Kidney (tissue), 14 donors: ENCODE results near the gene CHL1. TPM values are rescaled to one million over a fixed set of nuclear protein-coding genes. Genes with fewer than 3 reads are reported as not detected.
A peak's percentile ranks its signal among the peaks of the same experiment; 100 is the strongest.

ENCODE experiments used
- DNase-seq, 5 donors: peaks; one replicate each; pipeline ENCODE4 v3.0.0-alpha.2; 2013 to 2020
- FAIRE-seq: peaks from 2 replicates; lab custom pipeline; 2012; peaks lifted over from hg19 to GRCh38; lab: Jason Lieb, UNC
- H3K27ac ChIP-seq, 2 donors: one replicate each; pipeline ENCODE4 v1.7.0; 2013; ENCODE audit warnings: low read depth in 2 of 2, low read length in 2 of 2, inconsistent platforms in 1 of 2
- H3K27me3 ChIP-seq: one replicate; pipeline ENCODE4 v1.7.1; 2013; ENCODE audit warnings: low read length, inconsistent platforms; ENCODE audit not compliant: control insufficient read depth, insufficient read depth
- H3K36me3 ChIP-seq, 3 donors: one replicate each; pipeline versions ENCODE4 v1.7.0 to v1.7.1; 2013; ENCODE audit warnings: low read length in 3 of 3, control low read depth in 1 of 3, inconsistent platforms in 1 of 3; ENCODE audit not compliant: insufficient read depth in 3 of 3, control insufficient read depth in 2 of 3
- H3K4me1 ChIP-seq, 3 donors: one replicate each; pipeline versions ENCODE4 v1.7.0 to v1.7.1; 2013; ENCODE audit warnings: low read length in 3 of 3, inconsistent platforms in 1 of 3, low read depth in 1 of 3; ENCODE audit not compliant: control insufficient read depth in 2 of 3, insufficient read depth in 2 of 3
- H3K4me3 ChIP-seq, 3 donors: one replicate each; pipeline versions ENCODE4 v1.7.0 to v1.8.1; 2013; ENCODE audit warnings: low read length in 3 of 3, control low read depth in 1 of 3, inconsistent platforms in 1 of 3
- H3K9ac ChIP-seq, 3 donors: one replicate each; pipeline versions ENCODE4 v1.7.0 to v1.7.1; 2013; ENCODE audit warnings: low read length in 3 of 3, control low read depth in 1 of 3, inconsistent platforms in 1 of 3
- H3K9me3 ChIP-seq, 3 donors: one replicate each; pipeline versions ENCODE4 v1.7.0 to v1.7.1; 2013; ENCODE audit warnings: low read length in 3 of 3, control low read depth in 1 of 3, inconsistent platforms in 1 of 3; ENCODE audit not compliant: control insufficient read depth in 2 of 3, insufficient read depth in 1 of 3
- CTCF ChIP-seq: IDR thresholded peaks from 3 replicates; pipeline ENCODE4 v1.5.1; 2012; ENCODE audit warnings: mild to moderate bottlenecking, moderate library complexity, borderline replicate concordance; ENCODE audit not compliant: insufficient read depth; ENCODE audit errors: extremely low read depth
- intact Hi-C: fragments of 100-400 bp; cut with DNase I; formaldehyde crosslinking; loops from one replicate; pipeline ENCODE4 v1.11.1; 2022
- polyA plus RNA-seq: library from polyadenylated mRNA; stranded (reverse); fragments of 350-450 nt; fragmentation: Illumina TruSeq; extraction: RNeasy Lipid Tissue Mini Kit (QIAGEN cat#74804); gene quantifications from one replicate; pipeline ENCODE4 v1.2.3, GENCODE V29; 2014; ENCODE audit warnings: low read depth, low replicate concordance; ENCODE audit not compliant: insufficient read depth
- total RNA-seq: library from RNA; stranded (reverse); fragmentation: NEBNext Ultra II Directional; extraction: Animal tissue kit (Norgen Biotek cat#: 25700); gene quantifications from one replicate; pipeline ENCODE4 v1.2.1, GENCODE V29; 2021
- donor health status: control.
- donor health status: control.
- donor health status: control.
- donor health status: control.
- donor health status: control.
- donor health status: DM: yes; HTN: yes; CAD: no.
- donor health status: Normal renal cell carcinoma (clear cell type).

CHL1 gene
- total and polyA plus RNA-seq, 2 donors from 2014 or later: 10.6 to 109 TPM

DNA sequence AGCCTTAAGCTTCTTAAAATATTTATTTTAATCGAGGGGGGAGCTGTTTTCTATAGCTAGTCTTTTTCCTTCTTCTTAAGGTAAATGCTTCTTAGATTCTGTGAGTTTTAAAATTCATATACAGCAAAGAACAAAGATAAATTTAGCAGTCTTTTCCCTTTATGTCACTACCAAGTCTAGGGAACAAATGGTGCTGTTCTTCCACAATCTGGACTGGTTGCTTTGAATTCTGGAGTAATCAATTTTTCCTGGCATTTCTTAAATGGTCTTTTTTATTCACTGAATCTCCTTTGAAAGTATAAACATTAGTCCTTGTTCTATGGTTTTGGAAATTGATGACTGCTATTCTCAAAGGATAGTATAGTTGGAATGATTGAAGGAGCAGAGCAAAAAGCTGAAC is 82.8 kb downstream of the CHL1 start:
- no peak overlapping the region for H3K27ac ChIP-seq
- intact Hi-C loops: no loop called here
- no peak for TF ChIP-seq CTCF

GRCh38 chr3:280681-281080 is 84.1 kb downstream of the CHL1 start:
- Histone ChIP-seq H3K9me3 (peaks cover 0 to 5% (median 0%) of the 10 kb centered on the region in 3 donors), H3K4me3 (no peak overlapping the region), H3K9ac (no peak overlapping the region), H3K36me3 (no peaks in the 10 kb centered on the region), H3K27ac (no peak overlapping the region), H3K4me1 (peaks cover 3 to 6% (median 4%) of the 10 kb centered on the region in 3 donors), H3K27me3 (no peaks in the 10 kb centered on the region)
- intact Hi-C loops: no loop called here
- FAIRE-seq (no peak), DNase-seq (peak in 4 of 5 donors; percentile 26 to 48 (median 40))
- TF ChIP-seq CTCF: no peak

More for the DNA sequence above, 82.8 kb downstream of the CHL1 start:
- no peaks in the 10 kb centered on the region for H3K27me3 ChIP-seq
- FAIRE-seq (no peak), DNase-seq (no peak)
- peaks cover 0 to 5% (median 0%) of the 10 kb centered on the region in 3 donors for H3K9me3 ChIP-seq
- H3K36me3 ChIP-seq: no peaks in the 10 kb centered on the region
- peaks cover 3 to 6% (median 4%) of the 10 kb centered on the region in 3 donors for H3K4me1 ChIP-seq
- H3K9ac ChIP-seq: no peak overlapping the region
- H3K4me3 ChIP-seq: no peak overlapping the region

GRCh38 chr3:284322-284721 is 87.8 kb downstream of the CHL1 start:
- peaks cover 0 to 6% (median 4%) of the 10 kb centered on the region in 3 donors for H3K4me1 ChIP-seq
- no peak for FAIRE-seq
- intact Hi-C loops: no loop called here

More at GRCh38 chr3:284322-284721, 87.8 kb downstream of the CHL1 start:
- Histone ChIP-seq H3K36me3 (no peaks in the 10 kb centered on the region), H3K9ac (no peak overlapping the region), H3K4me3 (no peak overlapping the region), H3K9me3 (peaks cover 0 to 5% (median 0%) of the 10 kb centered on the region in 3 donors), H3K27me3 (no peaks in the 10 kb centered on the region), H3K27ac (no peak overlapping the region)
- no peak for DNase-seq
- TF ChIP-seq CTCF: no peak
